SU-DHL-6 (cell line): ENCODE results near the gene PDE6A.

ENCODE experiments used
- H2AFZ ChIP-seq: fragments of 200-600 bp; sonication (generic); 2 replicates; pipeline ENCODE4 v1.6.1; 2014; ENCODE audit warnings: low read depth, mild to moderate bottlenecking, moderate library complexity, mixed read lengths, antibody characterized with exemption, low read length; ENCODE audit not compliant: severe bottlenecking
- H3F3A ChIP-seq: fragments of 200-600 bp; shearing (Covaris generic); 2 replicates; pipeline ENCODE4 v1.6.0; 2016; ENCODE audit warnings: antibody characterized with exemption, mild to moderate bottlenecking; ENCODE audit not compliant: insufficient read depth
- H3K27ac ChIP-seq: fragments of 200-600 bp; sonication (generic); 2 replicates; pipeline ENCODE4 v1.5.1; 2016; ENCODE audit warnings: low read depth, mild to moderate bottlenecking, low read length, moderate library complexity, mixed read lengths
- H3K27me3 ChIP-seq: fragments of 200-600 bp; sonication (generic), shearing (Covaris generic); 2 replicates; pipeline ENCODE4 v1.6.0; 2014; ENCODE audit warnings: mild to moderate bottlenecking, low read length
- H3K36me3 ChIP-seq: fragments of 200-600 bp; sonication (generic); 2 replicates; pipeline ENCODE4 v1.6.1; 2014; ENCODE audit warnings: mild to moderate bottlenecking, low read length, mixed read lengths
- H3K4me2 ChIP-seq: fragments of 300-600, 200-600 bp; shearing (Covaris generic), sonication (generic); 2 replicates; pipeline ENCODE4 v1.6.0; 2014; ENCODE audit warnings: low read length, low read depth, mild to moderate bottlenecking; ENCODE audit not compliant: poor library complexity, severe bottlenecking
- H3K4me3 ChIP-seq: fragments of 200-600 bp; sonication (generic); 2 replicates; pipeline ENCODE4 v1.5.1; 2014; ENCODE audit warnings: antibody characterized with exemption, low read length, mild to moderate bottlenecking, mixed read lengths; ENCODE audit not compliant: insufficient read depth, poor library complexity, severe bottlenecking
- H3K79me2 ChIP-seq: fragments of 200-600 bp; sonication (generic); 2 replicates; pipeline ENCODE4 v1.6.1; 2014; ENCODE audit warnings: mild to moderate bottlenecking, low read length, moderate library complexity; ENCODE audit not compliant: insufficient read depth
- H3K9ac ChIP-seq: fragments of 200-600 bp; sonication (generic); 2 replicates; pipeline ENCODE4 v1.7.0; 2014; ENCODE audit warnings: mild to moderate bottlenecking, low read length
- H3K9me2 ChIP-seq: fragments of 200-600 bp; sonication (generic); replicated peaks from 2 replicates; pipeline ENCODE4 v1.6.1; 2014; ENCODE audit warnings: low read length; ENCODE audit not compliant: insufficient read depth
- H3K9me3 ChIP-seq: fragments of 200-600 bp; sonication (generic); 2 replicates; pipeline ENCODE4 v1.6.1; 2014; ENCODE audit warnings: low read length, mixed read lengths; ENCODE audit not compliant: insufficient read depth
- H4K20me1 ChIP-seq: fragments of 200-600 bp; sonication (generic); 2 replicates; pipeline ENCODE4 v1.6.1; 2014; ENCODE audit warnings: low read depth, mild to moderate bottlenecking, antibody characterized with exemption, low read length, moderate library complexity, mixed read lengths
- CTCF ChIP-seq: fragments of 200-600 bp; sonication (generic); IDR thresholded peaks from one replicate; pipeline ENCODE4 v1.5.1; 2017; ENCODE audit warnings: antibody characterized with exemption, mild to moderate bottlenecking, low read length, moderate library complexity; ENCODE audit not compliant: insufficient read depth, poor library complexity, severe bottlenecking
- EZH2phosphoT487 ChIP-seq: fragments of 200-600 bp; sonication (generic), shearing (Covaris generic); conservative IDR thresholded peaks from 2 replicates; pipeline ENCODE4 v1.6.1; 2018; ENCODE audit warnings: mild to moderate bottlenecking, antibody characterized with exemption, low read length, moderate library complexity, mixed read lengths

Gene PDE6A

GRCh38 chr5:149895416-149896345, 48.9 kb downstream of the PDE6A start:
- H4K20me1 ChIP-seq = no peaks in the 10 kb centered on the region
- H3K9me2 ChIP-seq = no peaks in the 10 kb centered on the region
- no peak for TF ChIP-seq EZH2phosphoT487
- TF ChIP-seq CTCF = no peak
- H3K4me2 ChIP-seq = no peak overlapping the region
- no peaks in the 10 kb centered on the region for H3K36me3 ChIP-seq
- H3K4me3 ChIP-seq = no peak overlapping the region
- no peak overlapping the region for H2AFZ ChIP-seq
- H3K27me3 ChIP-seq = no peaks in the 10 kb centered on the region
- no peaks in the 10 kb centered on the region for H3F3A ChIP-seq
- no peaks in the 10 kb centered on the region for H3K9me3 ChIP-seq
- H3K27ac ChIP-seq = no peak overlapping the region
- no peaks in the 10 kb centered on the region for H3K79me2 ChIP-seq
- H3K9ac ChIP-seq = no peak overlapping the region

- Histone ChIP-seq H3K36me3 (no peaks in the 10 kb centered on the region), H3K27me3 (no peaks in the 10 kb centered on the region), H4K20me1 (no peaks in the 10 kb centered on the region), H3K4me2 (no peak overlapping the region), H2AFZ (no peak overlapping the region), H3K9me3 (no peaks in the 10 kb centered on the region), H3K27ac (no peak overlapping the region), H3F3A (no peaks in the 10 kb centered on the region), H3K9me2 (no peaks in the 10 kb centered on the region), H3K9ac (no peak overlapping the region), H3K4me3 (no peak overlapping the region), H3K79me2 (no peaks in the 10 kb centered on the region)
- no peak for TF ChIP-seq EZH2phosphoT487
- TF ChIP-seq CTCF = no peak
These were observed 50.4 kb downstream of the PDE6A start for GRCh38 chr5:149894237-149894636.

DNA sequence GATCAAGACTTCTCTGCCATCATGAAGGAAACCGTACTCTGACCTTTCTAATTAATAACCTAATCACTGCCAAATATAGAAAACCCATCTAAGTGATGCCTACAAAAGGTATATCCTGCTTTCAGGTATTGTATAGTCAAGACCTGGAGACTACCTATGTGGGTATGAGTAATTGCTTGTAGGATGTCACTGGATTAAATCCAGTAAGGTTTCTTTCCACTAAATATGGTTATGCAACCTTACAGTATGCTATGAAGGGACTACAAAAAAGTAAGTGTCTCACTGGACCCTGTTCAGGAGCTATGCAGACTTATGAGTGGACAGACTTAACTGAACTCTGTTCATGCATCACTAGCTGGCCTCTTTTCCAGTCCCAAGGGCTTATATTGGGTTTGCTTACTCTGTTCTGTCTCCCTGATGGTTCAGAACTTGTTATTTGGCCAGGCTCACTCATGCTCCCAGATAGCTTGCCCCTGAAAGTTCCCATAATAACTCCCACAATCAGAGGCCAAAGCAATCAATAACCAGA, 51.1 kb downstream of the PDE6A start:
- Histone ChIP-seq H3K27ac (no peak overlapping the region), H3K9ac (no peak overlapping the region), H3K4me3 (no peak overlapping the region), H3F3A (no peaks in the 10 kb centered on the region), H2AFZ (no peak overlapping the region), H3K4me2 (no peak overlapping the region), H4K20me1 (no peaks in the 10 kb centered on the region), H3K27me3 (no peaks in the 10 kb centered on the region), H3K9me2 (no peaks in the 10 kb centered on the region), H3K9me3 (no peaks in the 10 kb centered on the region), H3K79me2 (no peaks in the 10 kb centered on the region), H3K36me3 (no peaks in the 10 kb centered on the region)
- no peak for TF ChIP-seq CTCF
- TF ChIP-seq EZH2phosphoT487 = no peak
